ENCODE measurements around the gene HSD11B1.

DNA sequence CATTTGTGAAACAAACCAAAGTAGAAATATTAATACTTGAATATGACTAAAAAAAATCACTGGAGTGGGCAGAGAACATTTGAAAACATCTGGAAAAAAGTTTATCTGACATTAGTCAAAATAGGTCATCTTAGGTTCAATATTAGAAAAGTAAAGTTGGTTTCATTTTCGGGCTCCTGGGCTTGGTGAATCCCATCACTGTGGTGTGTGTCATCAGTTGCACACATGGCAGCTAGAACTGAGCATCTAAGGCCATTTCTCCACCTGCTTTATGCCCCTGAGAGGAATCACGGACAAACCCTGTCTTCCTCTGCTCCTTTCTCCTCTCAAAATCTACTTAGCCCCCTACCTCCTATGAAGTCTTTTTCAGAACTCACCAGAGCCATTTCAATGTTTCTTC, 5.4 kb downstream of the HSD11B1 start:
- TF ChIP-seq, protein P1, sequence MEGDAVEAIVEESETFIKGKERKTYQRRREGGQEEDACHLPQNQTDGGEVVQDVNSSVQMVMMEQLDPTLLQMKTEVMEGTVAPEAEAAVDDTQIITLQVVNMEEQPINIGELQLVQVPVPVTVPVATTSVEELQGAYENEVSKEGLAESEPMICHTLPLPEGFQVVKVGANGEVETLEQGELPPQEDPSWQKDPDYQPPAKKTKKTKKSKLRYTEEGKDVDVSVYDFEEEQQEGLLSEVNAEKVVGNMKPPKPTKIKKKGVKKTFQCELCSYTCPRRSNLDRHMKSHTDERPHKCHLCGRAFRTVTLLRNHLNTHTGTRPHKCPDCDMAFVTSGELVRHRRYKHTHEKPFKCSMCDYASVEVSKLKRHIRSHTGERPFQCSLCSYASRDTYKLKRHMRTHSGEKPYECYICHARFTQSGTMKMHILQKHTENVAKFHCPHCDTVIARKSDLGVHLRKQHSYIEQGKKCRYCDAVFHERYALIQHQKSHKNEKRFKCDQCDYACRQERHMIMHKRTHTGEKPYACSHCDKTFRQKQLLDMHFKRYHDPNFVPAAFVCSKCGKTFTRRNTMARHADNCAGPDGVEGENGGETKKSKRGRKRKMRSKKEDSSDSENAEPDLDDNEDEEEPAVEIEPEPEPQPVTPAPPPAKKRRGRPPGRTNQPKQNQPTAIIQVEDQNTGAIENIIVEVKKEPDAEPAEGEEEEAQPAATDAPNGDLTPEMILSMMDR (IDR thresholded peaks at IDR 0.05) = no peak
- no peak for TF ChIP-seq POLR2A (IDR thresholded peaks at IDR 0.05)

Data from testis (tissue), 2 donors.